Gastrocnemius medialis (tissue), 4 donors: ENCODE measurements around the gene ADD2. TPM values are rescaled to one million over a fixed set of nuclear protein-coding genes. Genes with fewer than 3 reads are reported as not detected.

Experiments
- ATAC-seq, 2 donors: fragments of 150-250 bp; one replicate each; pipeline ENCODE4 v1.9.1; 2016
- DNase-seq, 2 donors: peaks; one replicate each; pipeline ENCODE4 v3.0.0-alpha.2; 2019
- H3K27ac ChIP-seq, 4 donors: fragments of 200-600 bp; sonication (generic); 1 replicate in 1 of 4; 2 replicates in 3 of 4; pipeline ENCODE4 v1.5.1; 2016 to 2018; ENCODE audit warnings: mild to moderate bottlenecking in 2 of 4, moderate library complexity in 1 of 4
- H3K27me3 ChIP-seq, 3 donors: fragments of 200-600 bp; sonication (generic) in 2 of 3; 1 replicate in 1 of 3; 2 replicates in 2 of 3; pipeline versions ENCODE4 v1.5.1 to v1.6.0; 2016 to 2019; ENCODE audit warnings: mild to moderate bottlenecking in 1 of 3, moderate library complexity in 1 of 3
- H3K36me3 ChIP-seq, 2 donors: fragments of 200-600 bp; sonication (generic) in 1 of 2; one replicate each; pipeline ENCODE4 v1.5.1; 2017 to 2018
- H3K4me1 ChIP-seq, 2 donors: fragments of 200-600 bp; sonication (generic) in 1 of 2; one replicate each; pipeline ENCODE4 v1.5.1; 2016 to 2017; ENCODE audit warnings: mild to moderate bottlenecking in 2 of 2
- H3K4me3 ChIP-seq, 4 donors: fragments of 200-600 bp; sonication (generic) in 3 of 4; 1 replicate in 1 of 4; 2 replicates in 3 of 4; pipeline ENCODE4 v1.5.1; 2016 to 2019; ENCODE audit warnings: mild to moderate bottlenecking in 2 of 4
- H3K9me3 ChIP-seq, 3 donors: fragments of 200-600 bp; sonication (generic) in 2 of 3; 1 replicate in 1 of 3; 2 replicates in 2 of 3; pipeline ENCODE4 v1.5.1; 2016 to 2019
- POLR2A ChIP-seq, 2 donors: fragments of 450-650 bp; IDR thresholded peaks; one replicate each; pipeline ENCODE4 v1.6.1; 2017; ENCODE audit warnings: antibody characterized with exemption in 2 of 2, mild to moderate bottlenecking in 2 of 2, moderate library complexity in 2 of 2
- in situ Hi-C, 4 donors: fragments of 200-750 bp; cut with MboI; loops; one replicate each; pipeline versions ENCODE4 v1.15.0 to v1.8.0; 2017; ENCODE audit warnings: low sequenced_read_pairs in 4 of 4
- intact Hi-C: fragments of 100-400 bp; cut with DNase I; formaldehyde crosslinking; loops from one replicate; pipeline ENCODE4 v1.15.1; 2023; ENCODE audit warnings: low total_unique reads
- total RNA-seq, 4 donors: library from RNA; depleted of rRNA; stranded (reverse); fragments of >200 nt; gene quantifications; one replicate each; pipeline versions ENCODE4 v1.1.0 to v1.2.3, GENCODE V29; 2016
- TF ChIP-seq, protein P1 (sequence below), 5 experiments: fragments of 450-650 bp in 3 of 5; fragments of 200-600 bp in 2 of 5; sonication (generic) in 2 of 5; IDR thresholded peaks in 4 of 5; conservative IDR thresholded peaks in 1 of 5; 1 replicate in 4 of 5; 2 replicates in 1 of 5; pipeline ENCODE4 v1.5.1; 2016 to 2019; ENCODE audit warnings: antibody characterized with exemption in 5 of 5, mild to moderate bottlenecking in 3 of 5, moderate library complexity in 3 of 5

ADD2 gene
- total RNA-seq, 4 donors from 2014 or later, result 0.20 to 0.75 (median 0.48) TPM

GRCh38 chr2:70641263-70641784 is 126.7 kb downstream of the ADD2 start:
- Histone ChIP-seq H3K27me3 (no peaks in the 10 kb centered on the region), H3K4me1 (no peaks in the 10 kb centered on the region), H3K36me3 (no peaks in the 10 kb centered on the region), H3K27ac (no peak overlapping the region), H3K9me3 (no peaks in the 10 kb centered on the region), H3K4me3 (no peak overlapping the region)
- intact Hi-C loops (no loop called here), in situ Hi-C loops (loop anchor here in 2 of 4 donors (25.0 kb wide), 1 partner anchor 304 kb away; no protein-coding TSS in a partner anchor)
- DNase-seq (no peak), ATAC-seq (no peak)
- TF ChIP-seq, protein P1, sequence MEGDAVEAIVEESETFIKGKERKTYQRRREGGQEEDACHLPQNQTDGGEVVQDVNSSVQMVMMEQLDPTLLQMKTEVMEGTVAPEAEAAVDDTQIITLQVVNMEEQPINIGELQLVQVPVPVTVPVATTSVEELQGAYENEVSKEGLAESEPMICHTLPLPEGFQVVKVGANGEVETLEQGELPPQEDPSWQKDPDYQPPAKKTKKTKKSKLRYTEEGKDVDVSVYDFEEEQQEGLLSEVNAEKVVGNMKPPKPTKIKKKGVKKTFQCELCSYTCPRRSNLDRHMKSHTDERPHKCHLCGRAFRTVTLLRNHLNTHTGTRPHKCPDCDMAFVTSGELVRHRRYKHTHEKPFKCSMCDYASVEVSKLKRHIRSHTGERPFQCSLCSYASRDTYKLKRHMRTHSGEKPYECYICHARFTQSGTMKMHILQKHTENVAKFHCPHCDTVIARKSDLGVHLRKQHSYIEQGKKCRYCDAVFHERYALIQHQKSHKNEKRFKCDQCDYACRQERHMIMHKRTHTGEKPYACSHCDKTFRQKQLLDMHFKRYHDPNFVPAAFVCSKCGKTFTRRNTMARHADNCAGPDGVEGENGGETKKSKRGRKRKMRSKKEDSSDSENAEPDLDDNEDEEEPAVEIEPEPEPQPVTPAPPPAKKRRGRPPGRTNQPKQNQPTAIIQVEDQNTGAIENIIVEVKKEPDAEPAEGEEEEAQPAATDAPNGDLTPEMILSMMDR (IDR thresholded peaks at IDR 0.05 in 4 of 5, conservative IDR thresholded peaks at IDR 0.05 in 1 of 5), result no peak
- no peak for TF ChIP-seq POLR2A (IDR thresholded peaks at IDR 0.05)

- intact Hi-C loops (no loop called here), in situ Hi-C loops (loop anchor here in 2 of 4 donors (25.0 kb wide), 1 partner anchor 303 kb away; no protein-coding TSS in a partner anchor)
- no peak overlapping the region for H3K27ac ChIP-seq
- no peaks in the 10 kb centered on the region for H3K9me3 ChIP-seq
- no peak overlapping the region for H3K4me3 ChIP-seq
- no peak for TF ChIP-seq POLR2A (IDR thresholded peaks at IDR 0.05)
- TF ChIP-seq, protein P1 (IDR thresholded peaks at IDR 0.05 in 4 of 5, conservative IDR thresholded peaks at IDR 0.05 in 1 of 5), result no peak
- H3K36me3 ChIP-seq, result no peaks in the 10 kb centered on the region
- no peaks in the 10 kb centered on the region for H3K27me3 ChIP-seq
- H3K4me1 ChIP-seq, result no peaks in the 10 kb centered on the region
- ATAC-seq, result no peak
- DNase-seq, result no peak
Observed at GRCh38 chr2:70639841-70640436, 128.1 kb downstream of the ADD2 start.

DNA sequence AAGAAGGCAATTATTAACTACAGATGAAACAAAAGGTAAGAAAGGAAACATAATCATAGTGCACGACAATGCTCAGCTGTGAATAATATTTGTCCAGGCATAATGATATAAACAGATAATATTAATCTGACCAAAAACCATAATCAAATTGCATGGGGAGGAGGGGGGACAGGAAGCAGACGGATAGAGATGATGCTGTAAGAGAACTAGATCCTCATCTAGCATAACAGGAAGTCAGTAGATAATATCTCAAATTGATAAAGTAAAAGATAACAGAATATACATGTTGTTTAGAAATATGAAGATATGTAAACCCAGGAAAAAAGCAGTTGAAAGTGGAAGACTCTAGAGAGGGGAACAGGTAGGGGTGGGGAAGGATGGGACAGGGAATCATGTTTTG is 129.4 kb downstream of the ADD2 start:
- in situ Hi-C loops (loop anchor here in 2 of 4 donors (25.0 kb wide), 1 partner anchor 301 kb away; no protein-coding TSS in a partner anchor), intact Hi-C loops (no loop called here)
- Histone ChIP-seq H3K27me3 (no peaks in the 10 kb centered on the region), H3K4me1 (no peaks in the 10 kb centered on the region), H3K36me3 (no peaks in the 10 kb centered on the region), H3K9me3 (no peaks in the 10 kb centered on the region), H3K4me3 (no peak overlapping the region), H3K27ac (no peak overlapping the region)
- ATAC-seq (no peak), DNase-seq (no peak)
- no peak for TF ChIP-seq POLR2A (IDR thresholded peaks at IDR 0.05)
- TF ChIP-seq, protein P1 (IDR thresholded peaks at IDR 0.05 in 4 of 5, conservative IDR thresholded peaks at IDR 0.05 in 1 of 5), result no peak

DNA sequence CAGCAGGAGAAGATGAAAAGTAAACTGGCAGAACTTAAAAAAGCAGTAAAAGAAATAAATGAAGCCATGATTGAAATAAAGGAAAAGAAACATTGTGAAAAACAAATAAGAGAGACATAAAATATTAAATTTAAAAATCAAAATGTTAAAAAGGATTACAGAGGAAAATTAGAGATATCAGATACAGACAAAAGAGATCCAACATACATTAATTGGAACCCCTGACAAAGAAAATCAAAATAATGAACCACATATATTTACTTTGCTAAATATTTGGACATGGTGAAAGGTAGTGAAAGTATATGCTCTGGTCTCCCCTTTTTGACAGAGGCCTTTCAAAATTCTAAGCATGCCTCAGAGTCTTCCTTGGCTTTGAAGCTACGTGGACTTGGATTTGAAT is 134.5 kb downstream of the ADD2 start:
- TF ChIP-seq POLR2A (IDR thresholded peaks at IDR 0.05), result no peak
- TF ChIP-seq, protein P1 (IDR thresholded peaks at IDR 0.05 in 4 of 5, conservative IDR thresholded peaks at IDR 0.05 in 1 of 5), result no peak
- in situ Hi-C loops (loop anchor here in 2 of 4 donors (25.0 kb wide), 1 partner anchor 296 kb away; no protein-coding TSS in a partner anchor), intact Hi-C loops (no loop called here)
- Histone ChIP-seq H3K4me1 (no peaks in the 10 kb centered on the region), H3K27ac (no peak overlapping the region), H3K27me3 (no peaks in the 10 kb centered on the region), H3K9me3 (no peaks in the 10 kb centered on the region), H3K4me3 (no peak overlapping the region), H3K36me3 (no peaks in the 10 kb centered on the region)
- ATAC-seq (no peak), DNase-seq (no peak)
